ENCODE measurements around the gene USP7. TPM values are rescaled to one million over a fixed set of nuclear protein-coding genes. Genes with fewer than 3 reads are reported as not detected.

USP7 gene
- total RNA-seq, 1 experiment from 2014 or later: 148 TPM

- Mint-ChIP-seq H3K27ac (ENCODE audit: unreplicated experiment) (no peak overlapping the region), H3K4me3 (ENCODE audit: unreplicated experiment) (no peak overlapping the region), H3K27me3 (ENCODE audit: insufficient read depth, unreplicated experiment) (no peaks in the 10 kb centered on the region), H3K36me3 (ENCODE audit: insufficient read depth, unreplicated experiment) (peaks cover 7% of the 10 kb centered on the region), H3K4me1 (ENCODE audit: low read depth, unreplicated experiment) (peaks cover 13% of the 10 kb centered on the region), H3K9me3 (ENCODE audit: unreplicated experiment) (no peaks in the 10 kb centered on the region)
- no TSS peak for BruUV-seq (replicated peaks)
- H3K4me3 ChIP-seq (ENCODE audit: low read depth, low read length): no peak overlapping the region
- H3K4me1 ChIP-seq: peaks cover 9% of the 10 kb centered on the region; the same call in 1 of the 2 replicates
- intact Hi-C loops (cut with micrococcal nuclease; ENCODE audit: unreplicated experiment): no loop called here
- H3K36me3 ChIP-seq (ENCODE audit: control insufficient read depth, insufficient read depth, low read length): peaks cover 1% of the 10 kb centered on the region; the same call in 1 of the 2 replicates
- no peaks in the 10 kb centered on the region for H3K9me3 ChIP-seq
- CTCF ChIA-PET: interaction anchor here (1.5 kb wide), 1 partner anchor 9 kb away, joined by 3 read pairs; no protein-coding TSS in a partner anchor
- TF ChIP-seq CTCF (IDR thresholded peaks at IDR 0.05; ENCODE audit: insufficient read depth in 1 of 2, low read depth in 1 of 2, low read length in 1 of 2, severe bottlenecking in 1 of 2, unreplicated experiment in 1 of 2): no peak
- no peaks in the 10 kb centered on the region for H3K27me3 ChIP-seq (replicated peaks; ENCODE audit: control insufficient read depth, insufficient read depth, low read length)
- no peak for DNase-seq
- POLR2A ChIA-PET: no interaction called here
Observed at GRCh38 chr16:8945626-8946296, 17.9 kb downstream of the USP7 start.

- no TSS peak for BruUV-seq (replicated peaks)
- no peaks in the 10 kb centered on the region for H3K9me3 ChIP-seq
- H3K4me3 ChIP-seq (ENCODE audit: low read depth, low read length): no peak overlapping the region
- CTCF ChIA-PET: no interaction called here
- Mint-ChIP-seq H3K9me3 (ENCODE audit: unreplicated experiment) (no peaks in the 10 kb centered on the region), H3K4me3 (ENCODE audit: unreplicated experiment) (no peak overlapping the region), H3K27me3 (ENCODE audit: insufficient read depth, unreplicated experiment) (no peaks in the 10 kb centered on the region), H3K4me1 (ENCODE audit: low read depth, unreplicated experiment) (peaks cover 6% of the 10 kb centered on the region), H3K27ac (ENCODE audit: unreplicated experiment) (no peak overlapping the region), H3K36me3 (ENCODE audit: insufficient read depth, unreplicated experiment) (peaks cover 7% of the 10 kb centered on the region)
- peaks cover 1% of the 10 kb centered on the region; the same call in 1 of the 2 replicates for H3K36me3 ChIP-seq (ENCODE audit: control insufficient read depth, insufficient read depth, low read length)
- no peaks in the 10 kb centered on the region for H3K27me3 ChIP-seq (replicated peaks; ENCODE audit: control insufficient read depth, insufficient read depth, low read length)
- intact Hi-C loops (cut with micrococcal nuclease; ENCODE audit: unreplicated experiment): no loop called here
- H3K4me1 ChIP-seq: peaks cover 1% of the 10 kb centered on the region; the same call in 1 of the 2 replicates
- POLR2A ChIA-PET: interaction anchor here (0.6 kb wide), 1 partner anchor 60 kb away, joined by 5 read pairs; no protein-coding TSS in a partner anchor
- DNase-seq: no peak
- TF ChIP-seq CTCF (IDR thresholded peaks at IDR 0.05; ENCODE audit: insufficient read depth in 1 of 2, low read depth in 1 of 2, low read length in 1 of 2, severe bottlenecking in 1 of 2, unreplicated experiment in 1 of 2): no peak
Observed at GRCh38 chr16:8943966-8944759, 19.5 kb downstream of the USP7 start.

- Histone ChIP-seq H3K4me3 (ENCODE audit: low read depth, low read length) (no peak overlapping the region), H3K4me1 (no peaks in the 10 kb centered on the region), H3K27me3 (replicated peaks; ENCODE audit: control insufficient read depth, insufficient read depth, low read length) (no peaks in the 10 kb centered on the region), H3K9me3 (no peaks in the 10 kb centered on the region), H3K36me3 (ENCODE audit: control insufficient read depth, insufficient read depth, low read length) (peaks cover 1% of the 10 kb centered on the region; the same call in 1 of the 2 replicates)
- Mint-ChIP-seq H3K27ac (ENCODE audit: unreplicated experiment) (no peak overlapping the region), H3K36me3 (ENCODE audit: insufficient read depth, unreplicated experiment) (peaks cover 7% of the 10 kb centered on the region), H3K4me3 (ENCODE audit: unreplicated experiment) (no peak overlapping the region), H3K9me3 (ENCODE audit: unreplicated experiment) (no peaks in the 10 kb centered on the region), H3K27me3 (ENCODE audit: insufficient read depth, unreplicated experiment) (no peaks in the 10 kb centered on the region), H3K4me1 (ENCODE audit: low read depth, unreplicated experiment) (peaks cover 15% of the 10 kb centered on the region)
- CTCF ChIA-PET: interaction anchor here (1.4 kb wide), 1 partner anchor 66 kb away, joined by 3 read pairs; no protein-coding TSS in a partner anchor
- TF ChIP-seq CTCF (IDR thresholded peaks at IDR 0.05; ENCODE audit: insufficient read depth in 1 of 2, low read depth in 1 of 2, low read length in 1 of 2, severe bottlenecking in 1 of 2, unreplicated experiment in 1 of 2): no peak
- POLR2A ChIA-PET: no interaction called here
- no peak for DNase-seq
- intact Hi-C loops (cut with micrococcal nuclease; ENCODE audit: unreplicated experiment): no loop called here
- no TSS peak for BruUV-seq (replicated peaks)
Observed at GRCh38 chr16:8943001-8943763, 20.5 kb downstream of the USP7 start.
